T-helper 1 cell (primary cell): Measurements from ENCODE around the gene CCL18.
A peak's percentile ranks its signal among the peaks of the same experiment; 100 is the strongest.
"Not testable (repeated sequence)": the region's sequence is repeated elsewhere in the genome, so short reads cannot be mapped to it uniquely, and the experiment has no call there.

Experiments
- DNase-seq, 5 donors: peaks; one replicate each; pipeline ENCODE4 v3.0.0-alpha.2; 2012 to 2020

The CCL18 gene

DNA sequence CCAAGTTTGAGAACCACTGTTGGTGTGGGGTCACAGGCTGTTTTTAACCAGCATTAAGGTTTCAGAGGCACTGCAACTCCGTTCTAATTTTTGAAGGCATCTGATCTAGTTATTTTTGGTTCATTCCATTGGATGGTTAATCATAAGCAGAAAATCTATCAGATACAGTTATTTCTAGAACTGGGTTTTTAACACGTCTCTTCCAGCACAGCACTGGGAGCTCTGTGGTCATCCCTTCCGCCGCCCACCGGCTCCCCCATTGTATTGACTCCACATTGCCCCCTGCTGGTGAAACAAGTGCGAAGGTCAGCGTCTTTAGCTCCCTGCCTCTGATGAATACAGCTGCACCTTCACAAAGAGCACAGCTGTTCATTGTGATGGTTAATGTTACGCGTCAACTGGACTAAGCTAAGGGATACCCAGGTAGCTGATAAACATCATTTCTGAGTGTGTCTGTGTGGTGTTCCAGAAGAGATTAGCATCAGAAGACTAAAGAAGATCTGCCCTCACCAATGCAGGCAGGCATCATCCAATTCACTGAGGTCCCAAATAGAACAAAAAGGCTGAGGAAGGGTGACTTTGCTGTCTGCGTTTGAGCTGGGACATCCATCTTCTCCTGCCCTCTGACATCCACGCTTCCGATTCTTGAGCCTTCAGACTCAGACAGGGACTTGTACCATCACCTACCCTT lies 8.5 kb downstream of the CCL18 start:
- peak in 4 of 5 donors; percentile 25 to 53 (median 39) for DNase-seq

DNA sequence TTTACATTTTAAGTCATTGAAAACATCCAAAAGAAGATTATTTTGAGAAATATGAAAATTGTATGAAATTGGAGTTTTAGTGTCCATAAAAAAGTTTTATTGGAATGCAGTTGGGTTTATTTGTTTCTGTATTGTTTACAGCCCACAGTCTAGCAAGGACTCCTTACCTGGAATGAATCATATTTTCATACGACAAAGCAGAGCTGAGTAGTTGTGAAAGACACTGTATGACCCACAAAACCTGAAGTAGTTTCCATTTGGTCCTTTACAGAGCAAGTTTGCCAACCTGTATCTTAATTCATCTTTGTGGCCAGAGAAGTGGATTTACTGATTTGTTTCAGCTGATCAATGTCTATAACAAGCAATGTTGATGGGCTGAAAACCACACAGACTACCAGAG lies 10.3 kb downstream of the CCL18 start:
- DNase-seq, result peak in 1 of 5 donors; percentile 44

DNA sequence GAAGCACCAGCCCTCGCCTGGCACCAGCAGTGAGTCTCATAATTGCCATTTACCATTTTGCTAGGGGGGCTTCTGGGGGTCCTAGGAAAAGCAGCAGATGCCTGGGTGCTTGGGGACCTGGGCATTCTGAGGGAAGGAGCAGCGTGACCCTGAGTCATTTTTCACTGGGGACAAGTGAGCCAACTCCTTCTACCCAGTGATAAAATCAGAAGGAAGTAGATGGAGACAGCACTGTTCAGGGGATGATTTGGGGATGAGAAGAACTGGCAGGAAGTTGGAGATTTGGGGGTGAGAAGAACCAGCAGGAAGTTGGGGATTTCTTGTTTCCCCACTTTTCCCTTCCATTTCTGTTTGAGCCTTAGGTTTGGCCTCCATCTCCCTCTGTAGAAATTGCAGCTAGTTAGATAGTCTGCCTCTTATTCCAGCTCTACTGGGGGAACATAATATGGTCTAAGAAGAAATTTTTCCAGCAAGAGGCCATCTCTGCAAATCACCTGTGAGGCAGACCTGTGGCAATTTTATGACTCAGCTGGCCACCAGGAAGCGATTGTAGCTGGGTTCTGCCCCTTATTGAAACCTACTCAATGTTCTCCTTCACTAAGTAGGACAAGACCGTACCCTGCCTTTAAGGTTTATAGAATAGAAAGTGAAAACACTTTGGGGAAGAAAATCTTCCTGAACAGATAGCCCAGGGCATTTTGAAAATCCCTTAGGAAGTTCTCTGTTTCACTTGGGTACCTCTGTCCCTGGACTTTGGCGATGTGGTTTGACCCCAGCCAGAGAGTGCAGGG lies 17.8 kb downstream of the CCL18 start:
- DNase-seq, result not testable (repeated sequence)

DNA sequence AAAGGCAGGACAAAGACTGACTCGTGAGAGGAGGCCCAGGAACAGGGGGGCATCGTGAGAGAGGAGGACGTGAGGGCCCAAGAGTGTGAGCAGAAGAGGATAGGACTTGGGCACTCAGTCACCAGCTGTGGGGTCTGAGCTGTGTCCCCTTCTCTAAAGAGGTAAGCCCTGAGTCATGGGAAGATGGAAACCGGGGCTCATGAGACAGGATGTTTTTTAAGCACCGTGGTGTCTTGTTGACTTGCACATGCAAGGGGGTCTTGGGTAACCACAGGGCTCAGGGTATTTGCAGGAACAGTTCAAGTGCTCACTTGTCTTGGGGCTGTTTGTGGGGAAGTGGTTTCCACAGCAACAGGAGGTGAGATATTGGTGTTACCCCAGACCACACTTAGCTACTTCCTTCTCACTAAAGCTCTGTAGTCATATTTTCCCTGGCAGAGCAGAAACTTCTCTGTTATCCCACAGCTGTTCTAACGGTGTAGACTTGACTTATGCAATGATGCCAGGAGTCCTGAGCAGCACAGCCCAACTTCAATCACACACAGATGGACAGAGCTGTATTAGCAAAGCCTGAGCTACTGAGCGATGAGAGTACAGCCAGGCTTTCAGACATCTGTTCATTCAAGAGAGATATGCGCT lies 18.5 kb downstream of the CCL18 start:
- peak in 2 of 5 donors; percentile 0 to 76 for DNase-seq

DNA sequence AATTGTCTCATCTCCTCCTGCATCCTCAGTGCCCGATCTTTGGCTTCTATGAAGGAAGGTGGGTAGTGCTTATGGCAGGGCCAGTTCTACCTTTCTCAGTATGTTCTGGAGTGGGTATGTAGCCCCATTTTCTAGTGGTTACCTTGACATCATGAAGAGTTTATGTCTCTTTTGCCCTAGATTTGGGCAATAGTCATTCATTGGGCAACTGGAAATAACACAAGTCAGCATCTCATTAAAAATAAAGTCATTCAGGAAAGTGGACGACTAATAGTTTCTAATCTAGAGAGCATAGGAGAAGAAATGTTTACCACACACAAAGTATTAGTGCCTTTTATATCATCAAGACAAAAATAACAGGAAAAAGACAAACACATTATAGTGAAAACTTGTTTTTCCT lies 19.6 kb downstream of the CCL18 start:
- not testable (repeated sequence) for DNase-seq

DNA sequence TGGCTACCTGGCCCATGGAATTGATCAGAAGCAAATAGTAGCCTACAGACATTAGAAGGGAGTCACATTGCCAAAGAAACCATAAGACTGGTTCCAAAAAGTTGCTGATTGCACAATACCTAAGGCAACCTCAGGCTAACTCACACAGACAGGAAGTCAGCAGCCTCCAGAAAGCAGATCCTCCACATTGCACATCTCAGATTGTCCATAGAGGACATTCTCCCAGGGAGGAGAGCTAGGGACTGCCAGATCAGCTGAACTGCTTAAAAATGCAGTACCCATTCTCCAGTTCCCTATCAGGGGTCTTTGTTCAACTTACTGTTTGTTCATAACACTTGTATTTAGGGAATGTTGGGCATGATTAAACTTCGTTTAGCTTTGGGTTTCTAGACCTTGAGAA lies 21.7 kb downstream of the CCL18 start:
- DNase-seq, result peak in 1 of 5 donors; percentile 22

DNA sequence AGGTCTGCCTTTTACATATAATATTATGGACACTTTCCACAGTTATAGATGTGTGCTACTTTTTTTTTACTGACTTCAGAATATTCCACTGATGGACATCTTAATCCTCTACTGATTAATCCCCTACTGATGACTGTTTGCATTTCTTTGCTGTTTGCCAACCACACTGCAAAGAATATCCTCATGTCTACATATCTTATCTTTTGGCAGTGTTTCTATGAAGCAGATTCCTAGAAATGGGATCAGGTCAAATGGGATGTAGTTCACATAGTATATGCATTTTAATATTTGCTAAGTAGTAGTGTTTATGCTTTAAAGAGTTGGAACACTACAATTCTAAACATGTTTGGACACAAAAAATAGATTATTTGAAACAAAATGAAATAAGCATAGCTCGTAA lies 22.7 kb downstream of the CCL18 start:
- DNase-seq, result no peak

DNA sequence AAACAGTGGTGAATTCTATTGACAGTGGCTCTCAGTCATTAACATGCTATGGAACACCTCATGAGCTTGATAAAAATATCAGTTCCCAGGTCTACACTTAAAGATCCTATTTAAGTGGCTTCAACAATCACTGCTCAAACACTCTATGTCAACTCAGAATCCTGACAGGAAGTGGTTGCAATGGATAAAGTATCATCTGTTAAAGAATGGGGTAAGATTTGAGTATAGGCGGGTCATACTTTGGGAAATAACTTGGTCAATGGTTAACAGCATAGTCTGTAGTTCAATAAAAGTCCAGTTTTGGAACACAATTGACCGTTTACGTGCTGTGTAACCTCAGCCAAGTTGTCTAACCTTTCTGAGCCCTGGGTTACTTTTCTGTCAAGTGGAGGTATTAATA lies 23.4 kb downstream of the CCL18 start:
- not testable (repeated sequence) for DNase-seq

DNA sequence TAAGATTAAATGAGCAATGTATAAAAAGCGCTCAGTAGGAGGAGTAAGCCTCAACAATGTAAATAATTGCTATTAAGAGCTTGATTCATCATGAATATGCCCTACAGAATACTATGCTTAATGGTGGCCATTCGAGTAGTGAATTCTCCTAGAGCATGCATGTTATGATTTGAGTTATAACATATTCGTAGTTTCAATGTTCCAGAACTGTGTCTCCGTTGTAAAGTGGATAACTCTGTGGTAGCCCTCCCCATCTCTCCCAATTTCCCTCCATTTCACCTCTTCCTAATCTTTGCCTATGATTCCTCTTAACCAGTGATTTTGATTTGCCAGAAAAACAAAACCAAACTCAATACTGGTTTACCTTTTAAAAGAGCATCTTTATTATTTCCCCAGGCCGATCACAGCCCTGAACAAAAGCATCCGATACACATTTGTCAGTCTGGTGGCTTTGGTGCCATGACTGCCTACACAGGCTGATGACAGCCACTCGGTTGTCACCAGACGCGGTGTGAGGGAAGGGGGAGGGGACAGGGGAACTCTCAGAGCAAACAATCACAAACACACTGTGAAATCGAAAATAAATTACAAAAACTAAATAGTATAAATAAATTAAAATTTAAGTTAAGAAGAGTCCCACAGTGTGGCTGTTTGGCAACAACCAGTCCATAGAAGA lies 24.0 kb downstream of the CCL18 start:
- DNase-seq, result not testable (repeated sequence)

DNA sequence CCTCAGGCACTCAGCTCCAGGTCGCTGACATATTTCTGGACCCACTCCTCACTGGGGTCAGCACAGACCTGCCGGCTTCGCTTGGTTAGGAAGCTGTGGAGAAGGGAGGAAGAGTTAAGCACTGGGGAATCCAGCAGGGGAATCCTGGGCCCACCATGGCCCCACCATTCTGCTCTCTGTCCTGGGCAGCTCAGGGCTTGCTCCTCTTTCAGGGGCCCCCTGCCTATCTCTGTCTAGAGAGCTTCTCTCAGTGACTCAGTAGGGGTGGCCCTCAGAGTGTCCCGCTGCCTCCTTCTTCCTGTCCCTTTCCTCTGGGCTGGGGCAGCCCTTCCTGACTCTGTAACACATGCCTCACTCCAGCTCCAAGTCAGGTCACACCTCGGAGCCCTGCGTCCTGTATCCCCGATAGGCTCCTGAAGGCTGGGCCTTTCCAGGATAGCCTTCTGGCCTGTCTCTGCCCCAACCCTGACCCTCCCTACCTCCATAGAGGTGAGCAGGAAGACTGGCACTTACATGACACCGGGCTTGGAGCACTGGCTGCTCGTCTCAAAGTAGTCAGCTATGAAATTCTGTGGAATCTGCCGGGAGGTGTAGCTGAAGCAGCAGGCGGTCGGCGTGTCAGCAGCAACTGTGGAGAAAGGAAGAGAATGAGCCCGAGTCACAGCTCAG lies 24.7 kb downstream of the CCL18 start:
- DNase-seq, result no peak

DNA sequence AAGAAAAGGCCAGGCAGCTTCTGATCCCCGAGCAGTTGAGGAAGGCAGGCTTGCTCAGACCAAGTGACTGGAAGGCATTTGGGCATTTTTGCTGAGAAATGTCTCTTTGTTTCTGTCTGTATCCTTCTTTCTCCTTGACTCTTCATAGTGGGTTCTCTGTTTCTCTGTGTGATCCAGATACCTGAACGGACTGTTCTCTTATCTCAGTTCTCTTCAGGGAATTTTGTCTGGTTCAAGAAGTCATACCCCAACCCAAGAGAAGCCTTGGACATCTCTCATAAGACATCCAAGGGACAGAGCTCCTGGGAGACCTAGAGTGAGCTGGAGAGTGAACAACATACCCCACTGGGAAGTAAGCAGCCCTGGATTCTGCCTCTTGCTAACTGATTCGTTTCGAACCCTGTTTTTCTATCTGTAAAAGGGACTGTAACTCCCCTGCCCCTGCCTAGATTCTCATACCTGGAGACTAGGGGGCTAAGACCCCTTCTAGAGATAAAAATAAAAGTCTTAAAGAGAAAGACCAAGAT lies 25.3 kb downstream of the CCL18 start:
- DNase-seq, result no peak

DNA sequence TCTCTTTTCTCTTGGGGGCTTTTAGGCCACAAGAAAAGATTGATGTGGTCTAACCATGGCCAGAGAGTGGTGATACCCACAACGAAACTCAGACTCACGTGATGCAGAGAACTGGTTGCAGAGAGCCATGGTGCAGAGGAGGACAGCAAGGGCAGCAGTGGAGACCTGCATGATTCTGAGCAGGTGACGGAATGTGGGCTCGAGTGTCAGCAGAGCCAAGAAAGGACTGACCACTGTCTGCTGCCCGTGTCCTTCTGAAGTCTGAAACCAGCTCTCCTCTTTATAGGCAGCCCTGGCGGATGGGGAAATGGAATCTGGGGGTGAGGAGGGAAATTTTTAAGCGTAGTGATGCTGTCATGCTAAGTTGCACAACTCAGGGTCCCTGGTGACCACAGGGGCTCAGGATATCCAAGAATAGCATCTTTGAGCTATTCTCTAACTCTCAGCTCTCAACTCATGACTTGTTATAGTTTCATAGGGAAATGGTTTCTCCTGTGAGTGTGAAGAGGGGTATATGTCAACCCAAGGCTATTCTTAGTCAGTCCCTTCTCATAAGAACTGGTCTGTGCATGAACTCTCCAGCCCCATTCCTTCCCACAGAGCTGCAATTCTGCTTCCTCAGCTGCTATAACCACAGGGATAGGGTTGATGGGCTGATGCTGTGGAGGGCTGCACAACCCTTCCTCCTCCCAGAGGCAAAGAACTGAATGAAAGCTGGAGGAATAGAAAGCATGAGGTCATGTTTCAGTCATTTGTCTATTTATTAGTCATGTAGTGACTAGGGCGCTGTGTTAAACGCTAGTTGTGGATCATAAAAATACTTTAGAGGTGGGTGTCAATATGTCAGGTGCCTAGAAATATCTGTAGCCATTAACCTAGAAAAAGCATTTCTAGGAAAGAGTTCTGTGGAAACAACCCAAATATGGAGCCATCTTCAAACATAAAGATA lies 26.1 kb downstream of the CCL18 start, which contains the start of gene CCL3:
CCL3 (minus strand) TSS at position 256 of the 949 bp plus-strand sequence; CDS start at position 171, 85 bp downstream.
- DNase-seq, result peak in 1 of 5 donors; percentile 59

DNA sequence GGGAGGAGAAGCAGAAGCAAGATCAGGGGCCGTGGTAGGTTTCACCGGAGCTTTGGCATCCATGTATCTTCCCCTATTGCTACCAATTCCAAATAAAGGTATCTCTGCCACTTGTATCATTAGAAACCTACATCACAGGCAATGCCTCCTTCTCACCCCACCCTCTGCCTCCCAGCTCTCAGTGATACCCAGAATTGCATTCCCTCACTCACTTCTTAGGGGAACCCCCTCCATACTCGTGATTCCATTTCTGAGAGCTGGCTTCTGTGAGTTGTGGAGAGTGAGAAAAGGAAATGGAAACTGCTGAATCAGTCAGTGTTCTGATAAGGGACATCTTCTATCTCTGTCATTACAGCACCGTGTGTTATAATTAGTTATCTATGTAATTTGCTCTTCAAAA lies 28.2 kb downstream of the CCL18 start:
- peak in 1 of 5 donors; percentile 55 for DNase-seq

DNA sequence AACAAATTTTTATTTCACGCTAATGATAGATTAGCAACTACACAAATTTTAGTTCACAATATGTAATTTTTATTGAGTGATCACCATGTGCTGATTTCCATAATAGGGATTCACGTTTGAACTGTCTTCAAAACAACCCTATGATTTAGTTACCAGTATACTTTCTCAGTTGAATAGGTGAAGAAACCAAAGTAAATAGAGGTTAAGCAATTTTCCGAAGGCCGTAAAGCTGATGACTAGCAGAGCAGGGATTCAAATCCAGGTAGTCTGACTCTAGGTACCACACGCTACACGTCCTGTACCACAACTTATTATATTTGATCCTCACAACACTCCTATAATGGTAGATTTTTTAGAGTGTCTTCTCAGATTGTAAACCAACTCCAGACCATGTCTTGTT lies 28.6 kb downstream of the CCL18 start:
- not testable (repeated sequence) for DNase-seq

DNA sequence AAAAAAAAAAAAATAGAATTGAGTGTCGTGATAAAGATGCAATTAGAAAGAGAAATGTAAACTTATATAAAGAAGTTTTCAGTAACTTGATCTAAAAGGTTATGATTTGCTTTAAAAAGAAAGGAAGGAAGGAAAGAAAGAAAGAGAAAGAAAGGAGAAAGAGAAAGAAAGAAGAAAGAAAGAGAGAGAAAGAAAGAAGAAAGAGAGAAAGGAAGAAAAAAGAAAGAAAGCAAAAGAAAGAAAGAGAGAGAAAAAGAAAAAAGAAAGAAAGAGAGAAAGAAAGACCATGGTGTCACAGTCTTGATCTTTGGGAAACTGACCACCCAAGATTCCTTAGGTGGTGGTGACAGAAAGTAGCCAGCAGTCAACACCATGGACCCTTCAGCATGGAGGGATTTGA lies 30.2 kb downstream of the CCL18 start:
- no peak for DNase-seq

DNA sequence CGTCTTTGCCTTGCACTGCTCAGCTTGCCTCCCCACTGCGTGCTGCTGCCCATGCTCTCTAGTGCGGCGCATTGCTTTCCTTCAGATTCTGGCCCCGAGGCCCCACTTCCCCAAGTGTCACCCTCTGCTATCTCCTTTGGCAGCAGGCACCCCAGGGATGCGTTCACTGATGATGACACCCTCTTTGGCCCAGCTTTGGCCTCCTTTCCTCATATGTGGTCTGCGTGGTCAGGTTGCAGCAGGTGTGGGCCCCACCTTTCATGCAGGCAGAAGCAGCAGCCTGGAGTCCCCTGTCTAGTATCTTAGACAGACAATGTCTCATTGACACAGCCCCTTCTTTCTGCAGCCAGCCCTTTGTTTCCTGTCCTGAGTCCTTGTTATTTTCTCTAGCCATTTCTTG lies 30.7 kb downstream of the CCL18 start:
- no peak for DNase-seq

DNA sequence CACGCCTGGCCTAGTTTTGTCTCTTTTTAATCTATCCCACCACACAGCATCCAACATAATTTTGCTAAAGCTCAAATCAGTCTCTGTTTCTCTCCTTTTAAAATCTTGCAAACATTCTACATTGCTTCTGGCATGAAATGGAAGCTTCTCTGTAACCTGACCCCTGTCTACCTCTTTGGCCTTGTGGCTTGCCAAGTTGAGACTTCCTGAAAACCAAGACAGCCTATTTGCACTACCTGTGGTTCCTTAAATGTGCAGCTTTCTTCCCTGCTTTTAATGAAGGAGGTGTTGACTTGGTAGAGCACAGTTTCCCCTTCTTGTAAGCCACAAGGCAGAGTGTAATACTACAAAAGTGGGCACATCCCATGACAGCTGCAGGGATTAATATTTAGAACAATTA lies 31.9 kb downstream of the CCL18 start:
- DNase-seq, result no peak

DNA sequence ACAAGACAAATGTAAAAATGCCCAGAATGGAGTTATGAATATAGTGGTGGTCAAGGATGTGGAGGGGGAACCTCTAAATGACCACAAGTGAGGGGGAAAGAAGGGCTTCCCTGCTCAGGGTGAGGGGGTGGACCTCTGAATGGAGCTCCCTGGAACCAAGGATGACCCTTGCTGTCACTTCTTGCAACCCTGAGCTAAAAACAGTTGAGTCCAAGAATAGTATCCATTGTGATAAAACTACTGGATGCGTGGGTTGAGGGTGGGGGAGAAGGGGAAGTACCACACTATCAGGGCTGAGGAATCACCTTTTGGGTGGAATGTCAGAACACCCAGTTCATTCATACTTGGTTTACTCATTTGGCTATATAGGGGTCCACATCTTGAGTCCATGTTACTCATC lies 34.9 kb downstream of the CCL18 start:
- not testable (repeated sequence) for DNase-seq

DNA sequence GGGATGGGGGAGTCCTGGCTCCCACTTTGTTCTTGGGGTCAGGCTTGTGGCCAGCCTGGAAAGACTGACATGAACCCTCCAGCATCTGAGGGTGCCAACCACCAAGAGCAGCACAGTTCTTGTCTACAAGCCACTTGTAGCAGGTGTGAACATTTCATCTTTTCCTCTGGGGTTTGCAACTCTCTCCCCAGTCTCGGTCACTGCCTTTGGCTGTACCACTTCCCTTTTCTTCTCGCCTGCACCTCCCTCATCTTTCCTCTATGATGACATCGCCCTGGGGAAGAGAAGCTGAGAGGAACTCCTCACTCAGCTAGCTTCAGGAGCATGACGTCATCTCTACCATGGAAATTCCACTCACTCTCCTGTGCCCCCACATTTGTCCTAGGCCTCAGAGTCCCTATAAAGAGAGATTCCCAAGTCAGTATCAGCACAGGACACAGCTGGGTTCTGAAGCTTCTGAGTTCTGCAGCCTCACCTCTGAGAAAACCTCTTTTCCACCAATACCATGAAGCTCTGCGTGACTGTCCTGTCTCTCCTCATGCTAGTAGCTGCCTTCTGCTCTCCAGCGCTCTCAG lies 39.4 kb downstream of the CCL18 start, which contains the start of gene CCL4:
CCL4 (plus strand) TSS at position 427 of the 575 bp plus-strand sequence; CDS start at position 506, 79 bp downstream.
- DNase-seq, result peak in 1 of 5 donors; percentile 31

DNA sequence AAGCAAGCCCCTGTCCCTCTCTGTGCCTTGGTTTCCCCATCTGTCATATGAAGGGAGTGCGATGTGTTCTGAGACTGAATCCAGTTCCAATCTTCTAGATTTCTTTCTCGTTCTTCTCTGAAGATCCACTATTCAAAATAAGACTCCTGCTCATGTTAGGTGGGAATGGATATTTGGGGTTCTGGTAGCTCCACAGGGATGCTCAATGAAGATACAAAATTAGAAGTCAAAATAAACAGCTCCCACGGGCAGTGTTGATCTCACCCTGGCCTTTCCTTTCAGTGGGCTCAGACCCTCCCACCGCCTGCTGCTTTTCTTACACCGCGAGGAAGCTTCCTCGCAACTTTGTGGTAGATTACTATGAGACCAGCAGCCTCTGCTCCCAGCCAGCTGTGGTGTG lies 40.2 kb downstream of the CCL18 start:
- DNase-seq, result not testable (repeated sequence)
